Activated CD4-positive, alpha-beta T cell treated with anti-CD3 and anti-CD28 coated beads for 36 hours (primary cell): Measurements from ENCODE around the gene GRAP2. TPM values are rescaled to one million over a fixed set of nuclear protein-coding genes. Genes with fewer than 3 reads are reported as not detected.
A peak's percentile ranks its signal among the peaks of the same experiment; 100 is the strongest.

Source experiments
- ATAC-seq: fragments of 200-7000 bp; cut with Tn5 transposase; one replicate; pipeline ENCODE4 v1.10.0; 2021; ENCODE audit warnings: mild to moderate bottlenecking, moderate library complexity
- CTCF ChIA-PET: fragments of 350-600 bp; sonication (Branson Sonifier 250); formaldehyde crosslinking; loops from one replicate; lab custom pipeline; 2021; ENCODE audit warnings: antibody characterized with exemption; lab: Charles Lee
- POLR2A ChIA-PET: fragments of 350-600 bp; sonication (Branson Sonifier 250); formaldehyde crosslinking; loops from one replicate; lab custom pipeline; 2021; ENCODE audit warnings: antibody characterized with exemption, inconsistent platforms; lab: Charles Lee
- DNase-seq: peaks from one replicate; pipeline ENCODE4 v3.0.0-alpha.2; 2020
- H3K27ac Mint-ChIP-seq: one replicate; pipeline ENCODE4 v1.8.0; 2021; ENCODE audit warnings: mixed read lengths
- H3K27me3 Mint-ChIP-seq: one replicate; pipeline ENCODE4 v1.8.0; 2021; ENCODE audit warnings: mixed read lengths
- H3K36me3 Mint-ChIP-seq: one replicate; pipeline ENCODE4 v1.8.0; 2021; ENCODE audit warnings: low read depth, mixed read lengths
- H3K4me1 Mint-ChIP-seq: one replicate; pipeline ENCODE4 v1.8.0; 2021; ENCODE audit warnings: mixed read lengths
- H3K4me3 Mint-ChIP-seq: one replicate; pipeline ENCODE4 v1.8.0; 2021; ENCODE audit warnings: mild to moderate bottlenecking, moderate library complexity, mixed read lengths
- H3K9me3 Mint-ChIP-seq: one replicate; pipeline ENCODE4 v1.8.0; 2021; ENCODE audit warnings: low read depth, mixed read lengths
- intact Hi-C, 2 experiments: fragments of 100-400 bp; cut with DNase I in 1 of 2; cut with micrococcal nuclease in 1 of 2; formaldehyde crosslinking; loops; one replicate each; pipeline versions ENCODE4 v1.14.2 to v1.15.1; 2022 to 2024; cut with DNase I, micrococcal nuclease
- total RNA-seq, 2 experiments: library from RNA; stranded (reverse); gene quantifications; one replicate each; pipeline ENCODE4 v1.2.3, GENCODE V29; 2021

Gene GRAP2
- total RNA-seq, 2 experiments from 2014 or later = 40.6 to 45.5 TPM

- peaks cover 65% of the 10 kb centered on the region for H3K36me3 Mint-ChIP-seq
- intact Hi-C loops = no loop called here
- ChIA-PET POLR2A (interaction anchor here (1.1 kb wide), 1 partner anchor 9 kb away, joined by 3 read pairs; no protein-coding TSS in a partner anchor), CTCF (interaction anchor here (1.2 kb wide), 1 partner anchor 19 kb away, joined by 3 read pairs; no protein-coding TSS in a partner anchor)
- DNase-seq (no peak), ATAC-seq (no peak)
- H3K27me3 Mint-ChIP-seq = no peaks in the 10 kb centered on the region
- peak overlapping the region; percentile 78 for H3K27ac Mint-ChIP-seq
- H3K9me3 Mint-ChIP-seq = no peaks in the 10 kb centered on the region
- H3K4me3 Mint-ChIP-seq = peak overlapping the region; percentile 27
- peaks cover 60% of the 10 kb centered on the region for H3K4me1 Mint-ChIP-seq
These were observed 61.2 kb downstream of the GRAP2 start for GRCh38 chr22:39962071-39962470.

DNA sequence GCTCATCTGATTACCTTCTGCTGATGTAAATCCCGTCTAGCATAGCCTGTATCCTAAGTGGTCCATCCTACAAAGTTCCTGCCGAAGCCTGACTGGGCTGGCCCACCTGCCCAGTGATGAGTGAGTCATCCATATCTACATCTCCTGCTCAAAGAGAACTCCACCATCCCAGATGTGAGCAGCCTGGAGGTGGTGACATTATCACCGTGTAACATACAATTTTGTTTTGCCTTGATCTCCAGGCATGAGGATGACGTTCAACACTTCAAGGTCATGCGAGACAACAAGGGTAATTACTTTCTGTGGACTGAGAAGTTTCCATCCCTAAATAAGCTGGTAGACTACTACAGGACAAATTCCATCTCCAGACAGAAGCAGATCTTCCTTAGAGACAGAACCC, 64.9 kb downstream of the GRAP2 start:
- Mint-ChIP-seq H3K4me3 (no peak overlapping the region), H3K36me3 (peaks cover 52% of the 10 kb centered on the region), H3K27ac (peak overlapping the region; percentile 38), H3K27me3 (no peaks in the 10 kb centered on the region), H3K9me3 (no peaks in the 10 kb centered on the region), H3K4me1 (peaks cover 26% of the 10 kb centered on the region)
- intact Hi-C loops = no loop called here
- ChIA-PET POLR2A (no interaction called here), CTCF (interaction anchor here (0.9 to 2.0 kb wide), 5 partner anchors 10 to 59 kb away, joined by 3 to 8 read pairs (median 5); no protein-coding TSS in a partner anchor)
- DNase-seq (no peak), ATAC-seq (no peak)

GRCh38 chr22:39966470-39966869, 65.6 kb downstream of the GRAP2 start:
- Mint-ChIP-seq H3K9me3 (no peaks in the 10 kb centered on the region), H3K27me3 (no peaks in the 10 kb centered on the region), H3K27ac (peak overlapping the region; percentile 2), H3K4me3 (no peak overlapping the region), H3K4me1 (peaks cover 19% of the 10 kb centered on the region), H3K36me3 (peaks cover 46% of the 10 kb centered on the region)
- intact Hi-C loops = no loop called here
- POLR2A ChIA-PET = no interaction called here
- ATAC-seq = no peak
- DNase-seq = no peak
- CTCF ChIA-PET = interaction anchor here (1.0 to 1.4 kb wide), 3 partner anchors 13 to 34 kb away, joined by 3 to 5 read pairs (median 3); no protein-coding TSS in a partner anchor

DNA sequence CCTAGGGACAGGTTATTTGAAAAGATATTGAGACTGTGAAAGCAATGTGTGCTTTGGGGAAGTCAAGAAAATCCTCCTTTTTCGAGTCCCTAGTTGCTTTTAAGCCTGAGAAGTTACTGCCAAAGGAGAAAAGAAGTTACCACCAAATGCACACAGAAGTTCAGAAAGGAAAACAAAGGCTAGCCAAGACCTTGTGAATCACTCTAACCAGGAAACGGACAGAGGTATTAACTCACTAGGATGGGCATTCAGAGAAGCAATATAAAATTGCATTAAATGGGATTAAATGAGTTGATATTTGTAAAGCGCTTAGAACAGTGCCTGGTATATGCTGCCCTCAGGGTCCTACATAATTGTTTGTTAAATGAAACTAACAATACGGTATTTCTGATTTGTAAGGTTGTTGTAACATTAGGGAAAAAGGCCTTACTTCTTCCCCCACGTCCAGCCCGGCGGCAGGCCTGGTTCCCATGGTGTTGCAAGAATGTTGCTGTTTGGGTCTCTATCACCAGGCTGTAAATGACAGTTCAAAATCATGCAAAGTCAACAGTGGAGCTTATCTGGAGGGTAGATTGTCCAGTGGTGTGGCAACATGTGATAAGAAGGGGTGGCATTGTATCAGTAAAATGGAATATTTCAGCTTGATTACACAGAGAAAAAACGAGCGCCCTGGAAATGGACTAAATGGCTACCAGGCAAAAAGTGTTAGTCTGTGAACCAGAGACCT, 66.4 kb downstream of the GRAP2 start:
- ChIA-PET CTCF (interaction anchor here (0.7 to 1.0 kb wide), 2 partner anchors 34 to 1879 kb away, joined by 3 read pairs; no protein-coding TSS in a partner anchor), POLR2A (no interaction called here)
- no peak overlapping the region for H3K4me3 Mint-ChIP-seq
- ATAC-seq (no peak), DNase-seq (no peak)
- no peaks in the 10 kb centered on the region for H3K27me3 Mint-ChIP-seq
- no peak overlapping the region for H3K27ac Mint-ChIP-seq
- H3K9me3 Mint-ChIP-seq = no peaks in the 10 kb centered on the region
- intact Hi-C loops = no loop called here
- H3K36me3 Mint-ChIP-seq = peaks cover 46% of the 10 kb centered on the region
- H3K4me1 Mint-ChIP-seq = peaks cover 12% of the 10 kb centered on the region

DNA sequence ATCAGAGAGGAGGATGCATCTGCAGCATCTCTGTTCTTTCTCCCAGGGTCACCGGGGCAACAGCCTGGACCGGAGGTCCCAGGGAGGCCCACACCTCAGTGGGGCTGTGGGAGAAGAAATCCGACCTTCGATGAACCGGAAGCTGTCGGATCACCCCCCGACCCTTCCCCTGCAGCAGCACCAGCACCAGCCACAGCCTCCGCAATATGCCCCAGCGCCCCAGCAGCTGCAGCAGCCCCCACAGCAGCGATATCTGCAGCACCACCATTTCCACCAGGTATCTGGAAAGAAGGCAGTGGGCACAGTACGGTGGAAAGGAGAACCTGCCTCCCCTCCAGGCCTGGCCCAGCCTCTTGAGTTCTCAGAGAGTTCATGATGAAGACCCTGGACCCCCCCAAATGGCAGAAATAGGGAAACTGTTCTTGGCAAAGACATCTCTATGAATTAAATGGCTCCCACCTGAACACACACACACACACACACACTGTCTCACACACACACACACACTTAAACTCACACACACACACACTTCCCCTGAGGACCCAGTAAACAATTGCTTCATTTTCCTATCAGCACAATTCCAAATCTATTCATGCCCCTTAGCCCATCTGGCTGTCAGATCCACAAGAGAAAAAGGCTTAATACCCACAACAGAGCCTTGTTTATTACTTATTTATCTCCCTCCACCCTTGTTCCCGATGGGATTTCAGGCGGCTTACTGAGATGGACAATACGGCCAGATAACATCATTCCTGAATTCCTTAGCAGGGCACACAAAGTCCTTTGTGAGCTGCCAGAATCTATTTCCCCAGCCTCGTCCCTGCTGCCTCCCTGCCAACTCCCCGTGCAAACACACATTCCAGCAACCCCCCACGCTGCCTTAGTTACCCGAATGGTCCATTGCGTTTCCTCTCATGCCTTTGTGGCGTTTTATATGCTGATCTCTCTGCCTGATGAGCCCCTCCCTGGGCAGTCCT, 67.4 kb downstream of the GRAP2 start:
- H3K27me3 Mint-ChIP-seq = no peaks in the 10 kb centered on the region
- peak overlapping the region; percentile 51 for H3K27ac Mint-ChIP-seq
- ATAC-seq (no peak), DNase-seq (no peak)
- POLR2A ChIA-PET = no interaction called here
- intact Hi-C loops = no loop called here
- peaks cover 46% of the 10 kb centered on the region for H3K36me3 Mint-ChIP-seq
- no peaks in the 10 kb centered on the region for H3K9me3 Mint-ChIP-seq
- no peak overlapping the region for H3K4me3 Mint-ChIP-seq
- CTCF ChIA-PET = interaction anchor here (0.7 to 0.8 kb wide), 2 partner anchors 33 to 1878 kb away, joined by 3 read pairs; no protein-coding TSS in a partner anchor
- H3K4me1 Mint-ChIP-seq = peaks cover 6% of the 10 kb centered on the region

DNA sequence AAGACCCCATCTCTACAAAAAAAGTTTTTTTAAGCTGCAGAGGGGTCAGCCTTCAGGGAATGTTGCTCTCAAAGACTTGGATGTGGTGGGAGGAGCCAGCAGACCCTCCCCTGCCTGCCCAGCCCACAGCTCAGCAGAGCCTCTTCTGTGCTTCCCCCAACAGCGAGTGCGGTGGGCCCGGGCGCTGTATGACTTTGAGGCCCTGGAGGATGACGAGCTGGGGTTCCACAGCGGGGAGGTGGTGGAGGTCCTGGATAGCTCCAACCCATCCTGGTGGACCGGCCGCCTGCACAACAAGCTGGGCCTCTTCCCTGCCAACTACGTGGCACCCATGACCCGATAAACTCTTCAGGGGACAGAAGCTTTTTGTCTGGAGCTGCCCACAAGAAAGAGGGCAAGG, 69.9 kb downstream of the GRAP2 start:
- DNase-seq (no peak), ATAC-seq (no peak)
- Mint-ChIP-seq H3K4me3 (no peak overlapping the region), H3K4me1 (peaks cover 1% of the 10 kb centered on the region), H3K27me3 (no peaks in the 10 kb centered on the region), H3K9me3 (no peaks in the 10 kb centered on the region), H3K36me3 (peaks cover 33% of the 10 kb centered on the region), H3K27ac (no peak overlapping the region)
- ChIA-PET POLR2A (interaction anchor here (0.6 kb wide), 1 partner anchor 32 kb away, joined by 3 read pairs; no protein-coding TSS in a partner anchor), CTCF (interaction anchor here (1.4 kb wide), 1 partner anchor 62 kb away, joined by 3 read pairs; no protein-coding TSS in a partner anchor)
- intact Hi-C loops = no loop called here

GRCh38 chr22:39972641-39973040, 71.8 kb downstream of the GRAP2 start:
- Mint-ChIP-seq H3K4me1 (no peaks in the 10 kb centered on the region), H3K36me3 (peaks cover 29% of the 10 kb centered on the region), H3K4me3 (no peak overlapping the region), H3K9me3 (no peaks in the 10 kb centered on the region), H3K27ac (peak overlapping the region; percentile 62), H3K27me3 (no peaks in the 10 kb centered on the region)
- CTCF ChIA-PET = interaction anchor here (0.7 to 1.4 kb wide), 4 partner anchors 9 to 422 kb away, joined by 3 to 4 read pairs (median 3); no protein-coding TSS in a partner anchor
- DNase-seq (no peak), ATAC-seq (no peak)
- intact Hi-C loops = no loop called here
- POLR2A ChIA-PET = no interaction called here

DNA sequence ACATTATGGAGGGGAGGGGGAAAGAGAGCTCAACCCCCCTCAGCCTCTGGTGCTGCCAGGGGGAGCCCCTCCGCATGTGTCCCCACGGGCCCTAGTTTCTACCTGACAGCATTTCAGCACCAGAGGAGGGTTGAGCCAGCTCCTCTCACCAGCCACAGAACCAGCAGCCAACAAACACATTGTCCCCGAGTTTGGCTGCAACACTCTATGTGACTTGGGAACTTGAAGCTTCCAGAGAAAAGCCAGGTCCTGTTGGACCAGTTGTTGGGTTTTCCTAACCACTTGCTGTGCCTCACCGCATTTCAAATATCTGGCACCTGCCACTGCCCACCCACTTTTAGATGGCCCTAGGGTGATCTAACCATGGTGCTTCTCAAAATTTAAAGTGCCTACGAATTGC, 72.8 kb downstream of the GRAP2 start:
- DNase-seq (no peak), ATAC-seq (no peak)
- POLR2A ChIA-PET = no interaction called here
- no peak overlapping the region for H3K27ac Mint-ChIP-seq
- H3K4me3 Mint-ChIP-seq = no peak overlapping the region
- H3K9me3 Mint-ChIP-seq = no peaks in the 10 kb centered on the region
- H3K27me3 Mint-ChIP-seq = no peaks in the 10 kb centered on the region
- CTCF ChIA-PET = interaction anchor here (1.2 to 1.4 kb wide), 4 partner anchors 8 to 31 kb away, joined by 3 to 4 read pairs (median 3); no protein-coding TSS in a partner anchor
- H3K36me3 Mint-ChIP-seq = peaks cover 25% of the 10 kb centered on the region
- H3K4me1 Mint-ChIP-seq = no peaks in the 10 kb centered on the region
- intact Hi-C loops = no loop called here

DNA sequence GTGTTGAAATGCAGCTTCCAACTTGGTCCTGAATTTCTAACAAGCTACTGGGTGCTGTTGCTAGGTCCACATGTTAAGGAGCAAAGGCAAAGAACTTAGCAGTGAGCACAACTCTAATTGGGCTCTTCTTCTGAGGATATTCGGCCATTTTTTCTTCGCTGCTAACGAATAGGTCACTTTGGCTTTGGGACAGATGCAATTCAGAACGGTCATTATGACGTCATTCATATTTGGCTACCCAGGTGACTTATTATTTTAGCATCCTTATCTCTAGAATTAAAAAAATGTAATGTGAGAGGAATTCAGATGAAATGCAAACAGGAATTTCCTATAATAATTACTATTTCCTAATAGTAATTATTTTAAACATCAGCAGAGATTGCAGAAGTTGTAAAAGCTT, 73.2 kb downstream of the GRAP2 start:
- Mint-ChIP-seq H3K36me3 (peaks cover 23% of the 10 kb centered on the region), H3K27ac (no peak overlapping the region), H3K27me3 (no peaks in the 10 kb centered on the region), H3K4me3 (no peak overlapping the region), H3K9me3 (no peaks in the 10 kb centered on the region), H3K4me1 (peaks cover 3% of the 10 kb centered on the region)
- no peak for ATAC-seq
- ChIA-PET POLR2A (no interaction called here), CTCF (interaction anchor here (1.2 to 1.4 kb wide), 3 partner anchors 20 to 31 kb away, joined by 3 to 4 read pairs (median 3); no protein-coding TSS in a partner anchor)
- intact Hi-C loops = no loop called here
- DNase-seq = no peak

GRCh38 chr22:39979048-39979447, 78.2 kb downstream of the GRAP2 start:
- Mint-ChIP-seq H3K9me3 (no peaks in the 10 kb centered on the region), H3K27ac (no peak overlapping the region), H3K4me3 (no peak overlapping the region), H3K4me1 (peaks cover 20% of the 10 kb centered on the region), H3K36me3 (peaks cover 5% of the 10 kb centered on the region), H3K27me3 (no peaks in the 10 kb centered on the region)
- ATAC-seq = peak; percentile 65
- ChIA-PET POLR2A (interaction anchor here (0.6 kb wide), 1 partner anchor 366 kb away, joined by 10 read pairs; no protein-coding TSS in a partner anchor), CTCF (interaction anchor here (0.8 kb wide), 1 partner anchor 15 kb away, joined by 3 read pairs; no protein-coding TSS in a partner anchor)
- no peak for DNase-seq
- intact Hi-C loops = no loop called here

- Mint-ChIP-seq H3K4me3 (no peak overlapping the region), H3K36me3 (peaks cover 5% of the 10 kb centered on the region), H3K4me1 (peaks cover 20% of the 10 kb centered on the region), H3K27me3 (no peaks in the 10 kb centered on the region), H3K9me3 (no peaks in the 10 kb centered on the region), H3K27ac (no peak overlapping the region)
- DNase-seq (no peak), ATAC-seq (no peak)
- CTCF ChIA-PET = no interaction called here
- POLR2A ChIA-PET = interaction anchor here (0.6 kb wide), 1 partner anchor 366 kb away, joined by 10 read pairs; no protein-coding TSS in a partner anchor
- intact Hi-C loops = no loop called here
These were observed 78.6 kb downstream of the GRAP2 start for GRCh38 chr22:39979458-39979857.
